ENCODE results near the gene DNAJB8.

DNAJB8 gene

DNA sequence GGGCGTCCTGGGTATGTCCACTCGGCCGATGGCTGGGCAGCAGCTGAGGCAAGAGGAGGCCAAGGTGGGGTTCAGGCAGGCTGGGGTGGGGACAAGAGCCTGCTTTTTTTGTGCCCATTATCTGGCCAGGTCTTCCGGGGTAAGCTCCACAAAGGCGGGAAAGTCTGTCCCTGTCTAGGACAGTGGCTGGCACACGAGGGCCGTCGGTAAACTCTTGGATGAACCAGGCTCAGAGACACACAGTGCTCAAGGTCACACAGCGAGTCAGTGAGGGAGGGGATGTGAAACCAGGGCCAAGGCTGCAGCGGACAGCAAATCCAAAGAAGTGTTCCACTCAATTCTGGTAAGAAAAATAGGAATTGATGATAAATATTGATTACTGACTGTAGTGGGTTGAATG is 2.9 kb downstream of the DNAJB8 start:
- no peak for DNase-seq

DNA sequence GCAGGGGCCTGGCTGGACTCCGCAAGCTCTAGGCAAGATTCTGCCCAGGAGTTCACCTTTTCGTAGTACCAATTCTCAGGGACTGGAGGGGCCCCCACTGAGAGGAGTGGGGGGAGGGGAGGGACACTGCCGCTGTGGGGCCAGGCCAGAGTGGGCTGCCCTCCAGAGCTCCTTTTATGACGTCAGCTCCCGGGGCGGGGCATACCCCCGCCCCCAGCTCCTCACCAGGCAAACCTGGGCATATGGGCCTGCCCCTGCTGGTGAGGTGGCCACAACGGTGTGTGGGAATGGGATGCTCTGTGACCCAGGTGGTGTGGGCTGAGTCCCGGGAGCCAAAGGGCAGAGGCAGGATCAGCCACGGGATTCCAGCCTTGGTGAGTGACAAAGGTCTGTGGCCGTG is 3.3 kb downstream of the DNAJB8 start:
- DNase-seq: no peak

DNA sequence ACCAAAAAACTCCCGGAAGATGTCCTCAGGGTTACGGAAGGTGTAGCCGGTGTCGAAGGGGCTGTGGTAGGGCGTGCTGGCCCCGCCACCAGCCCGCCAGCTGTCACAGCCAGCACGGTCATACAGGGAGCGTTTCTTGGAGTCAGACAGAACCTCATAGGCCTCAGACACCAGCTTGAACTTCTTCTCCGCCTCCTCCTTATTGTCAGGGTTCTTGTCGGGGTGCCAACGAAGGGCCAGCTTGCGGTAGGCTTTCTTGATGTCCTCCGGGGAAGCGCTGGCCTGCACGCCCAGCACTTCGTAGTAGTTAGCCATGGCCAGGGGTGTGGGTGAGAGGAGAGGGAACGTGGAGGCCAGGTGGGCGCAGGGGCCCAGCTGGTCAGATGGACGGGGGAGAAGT is 3.8 kb downstream of the DNAJB8 start:
- no peak for DNase-seq

DNA sequence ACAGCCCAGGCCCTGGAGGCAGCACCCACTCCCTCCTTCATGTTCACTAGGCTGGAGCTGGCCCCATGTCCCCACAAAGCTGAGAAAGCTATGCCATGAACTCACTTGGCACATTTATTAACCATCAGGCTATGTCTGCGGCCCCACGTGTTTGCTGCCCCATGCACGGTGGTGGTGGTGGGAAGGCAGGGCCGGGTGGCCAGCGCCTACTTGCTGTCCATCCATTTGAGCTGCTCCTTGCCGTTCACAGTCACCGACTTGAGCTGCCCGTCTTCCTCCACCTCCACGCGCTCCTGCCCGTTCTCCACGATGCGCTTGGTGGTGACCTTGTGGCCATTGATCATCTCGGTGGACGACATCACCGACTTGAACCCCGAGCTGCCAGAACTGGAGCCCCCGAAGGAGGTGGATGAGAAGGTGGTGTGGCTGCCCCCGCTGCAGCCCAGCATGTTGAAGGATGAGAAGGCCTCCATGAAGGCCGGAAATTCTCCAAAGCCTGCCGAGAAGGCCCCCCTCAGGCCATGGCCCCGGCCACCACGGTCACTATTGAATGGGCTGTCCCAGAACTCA is 4.3 kb downstream of the DNAJB8 start:
- DNase-seq: no peak

DNA sequence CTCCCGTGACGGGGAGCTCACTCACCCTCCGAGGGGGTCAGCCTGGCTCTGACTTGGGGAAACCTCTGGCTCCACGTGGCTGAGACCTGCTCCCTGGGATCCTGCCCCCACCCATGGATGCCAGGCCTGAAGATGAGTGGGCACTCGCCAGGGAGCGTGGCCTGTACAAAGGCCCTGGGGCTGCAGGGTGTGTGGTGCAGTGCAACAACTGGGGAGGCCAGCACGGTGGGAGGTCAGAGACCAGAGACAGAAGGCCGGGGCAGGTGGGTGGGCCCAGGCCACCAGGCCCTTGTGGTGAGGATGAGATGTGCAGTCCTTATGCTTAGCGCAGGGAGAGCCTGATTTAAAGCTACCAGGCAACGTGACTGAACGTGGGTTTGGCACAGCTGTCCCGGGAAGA is 5.0 kb downstream of the DNAJB8 start:
- DNase-seq: no peak

DNA sequence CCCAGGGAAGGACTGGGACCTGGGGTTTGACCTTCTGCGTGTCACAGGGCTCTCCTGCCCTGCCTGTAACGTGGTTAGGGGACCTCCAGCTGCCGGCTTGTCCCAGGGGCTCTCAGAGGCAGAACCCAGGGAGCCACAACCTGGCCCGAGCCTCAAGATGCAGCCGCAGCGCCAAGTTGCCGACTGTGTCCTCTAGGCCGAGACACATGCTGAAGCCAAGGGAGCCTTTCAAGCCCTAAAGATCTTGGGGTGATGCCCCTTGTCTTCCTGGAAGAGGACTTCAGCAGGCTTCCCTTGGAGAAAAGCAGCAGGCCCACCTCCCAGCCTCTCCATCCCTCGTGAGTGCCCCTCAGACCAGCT is 7.2 kb downstream of the DNAJB8 start:
- DNase-seq: no peak

DNA sequence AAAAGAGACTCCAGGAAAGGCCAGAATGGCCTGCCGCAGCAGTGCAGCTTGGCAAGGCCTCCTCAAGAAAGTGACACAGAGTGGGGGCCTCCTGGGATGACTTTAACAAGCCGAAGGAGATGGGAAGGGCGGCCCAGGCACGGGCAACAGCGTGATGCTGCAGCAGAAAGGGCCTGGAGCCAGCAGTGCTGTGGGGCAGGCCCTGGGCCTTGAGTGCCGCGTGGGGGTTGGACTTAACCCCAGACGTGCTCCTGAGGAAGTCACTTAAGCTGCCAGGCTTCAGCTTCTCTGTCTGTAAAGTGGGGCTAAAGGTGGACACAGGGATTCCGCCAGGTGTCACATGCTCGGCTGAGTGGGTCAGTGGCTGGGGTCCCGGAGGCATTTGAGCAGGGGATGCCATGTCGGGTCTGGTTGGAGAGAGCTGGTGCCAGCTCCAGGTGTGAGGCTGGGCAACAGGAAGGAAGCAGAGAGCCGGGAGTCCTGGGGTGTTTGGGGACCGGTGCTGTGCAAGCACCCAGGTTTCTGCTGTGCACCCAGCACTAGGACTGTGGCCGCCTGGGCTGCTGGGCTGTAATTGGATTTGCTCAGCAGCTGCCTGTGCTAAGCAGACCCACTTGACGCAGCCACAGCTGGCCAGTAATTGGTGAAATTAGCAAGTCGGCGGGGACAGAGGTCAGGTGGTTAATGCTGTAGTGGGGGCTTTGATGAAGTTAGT is 7.8 kb downstream of the DNAJB8 start:
- DNase-seq: peak in 2 of 3 experiments; percentile 53 to 79

DNA sequence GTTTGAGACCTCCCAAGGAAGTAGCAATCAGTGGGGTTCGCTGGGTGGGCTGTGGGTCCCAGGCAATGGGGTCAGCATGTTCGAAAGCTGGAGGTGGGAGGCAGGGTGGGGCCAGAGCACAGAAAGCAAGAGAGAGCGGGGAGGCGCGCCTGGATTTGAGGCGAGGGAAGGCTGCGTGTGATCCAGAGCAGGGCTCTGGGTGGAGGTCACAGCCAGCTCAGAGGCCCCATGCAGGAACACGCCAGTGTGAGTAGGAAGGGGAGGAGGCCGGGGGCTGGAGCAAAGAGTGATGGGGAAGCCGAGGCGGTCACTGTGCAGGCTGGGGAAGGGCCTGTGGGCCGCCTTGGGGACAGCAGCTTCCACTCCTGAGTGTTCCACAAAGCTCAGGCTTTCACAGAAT is 8.8 kb downstream of the DNAJB8 start:
- DNase-seq: no peak

DNA sequence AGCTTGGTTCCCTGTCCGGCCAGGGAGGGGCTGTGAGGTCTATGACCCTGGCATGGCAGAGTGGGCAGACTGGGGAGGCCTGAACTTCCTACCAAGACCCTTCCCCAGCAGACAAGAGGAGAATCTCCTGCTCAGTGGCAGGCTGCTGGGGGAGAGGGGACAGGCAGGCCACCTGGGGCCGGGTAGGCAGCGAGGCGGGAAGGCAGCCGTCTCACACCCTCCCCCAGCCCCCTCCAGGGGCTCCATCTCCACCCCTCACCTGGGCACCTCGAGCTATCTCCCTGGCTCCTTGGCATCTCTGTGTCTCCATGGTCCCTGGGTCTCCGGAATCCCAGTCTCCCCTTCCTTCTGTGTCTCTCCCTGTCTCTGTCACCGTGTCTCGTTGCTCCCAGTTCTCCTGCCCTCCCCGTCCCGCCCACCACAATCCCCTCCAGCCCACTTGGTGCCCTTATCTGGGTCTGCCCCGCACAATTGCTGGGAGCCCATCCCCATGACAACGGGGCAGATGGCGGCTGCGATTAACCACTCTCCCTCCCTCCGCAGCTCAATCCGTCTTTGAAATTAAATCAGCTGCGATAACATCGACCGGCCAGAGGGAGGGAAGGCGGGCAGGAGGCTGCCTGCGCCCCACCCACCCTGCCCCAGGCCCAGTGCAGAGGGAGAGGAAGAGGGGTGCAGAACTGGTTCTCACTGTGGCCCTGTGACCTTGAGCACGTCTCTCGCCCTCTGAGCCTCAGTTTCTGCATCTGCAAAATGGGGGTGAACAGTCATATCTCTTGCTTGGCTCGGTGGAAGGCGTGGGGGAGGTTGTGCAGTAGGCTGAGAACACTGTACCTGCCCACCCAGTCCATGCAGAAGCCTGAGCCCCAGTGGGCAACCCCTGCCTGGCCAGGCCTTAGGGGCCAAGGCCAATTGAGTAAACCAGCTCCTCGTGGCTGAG is 9.6 kb downstream of the DNAJB8 start:
- peak in 2 of 3 experiments; percentile 36 to 69 for DNase-seq

DNA sequence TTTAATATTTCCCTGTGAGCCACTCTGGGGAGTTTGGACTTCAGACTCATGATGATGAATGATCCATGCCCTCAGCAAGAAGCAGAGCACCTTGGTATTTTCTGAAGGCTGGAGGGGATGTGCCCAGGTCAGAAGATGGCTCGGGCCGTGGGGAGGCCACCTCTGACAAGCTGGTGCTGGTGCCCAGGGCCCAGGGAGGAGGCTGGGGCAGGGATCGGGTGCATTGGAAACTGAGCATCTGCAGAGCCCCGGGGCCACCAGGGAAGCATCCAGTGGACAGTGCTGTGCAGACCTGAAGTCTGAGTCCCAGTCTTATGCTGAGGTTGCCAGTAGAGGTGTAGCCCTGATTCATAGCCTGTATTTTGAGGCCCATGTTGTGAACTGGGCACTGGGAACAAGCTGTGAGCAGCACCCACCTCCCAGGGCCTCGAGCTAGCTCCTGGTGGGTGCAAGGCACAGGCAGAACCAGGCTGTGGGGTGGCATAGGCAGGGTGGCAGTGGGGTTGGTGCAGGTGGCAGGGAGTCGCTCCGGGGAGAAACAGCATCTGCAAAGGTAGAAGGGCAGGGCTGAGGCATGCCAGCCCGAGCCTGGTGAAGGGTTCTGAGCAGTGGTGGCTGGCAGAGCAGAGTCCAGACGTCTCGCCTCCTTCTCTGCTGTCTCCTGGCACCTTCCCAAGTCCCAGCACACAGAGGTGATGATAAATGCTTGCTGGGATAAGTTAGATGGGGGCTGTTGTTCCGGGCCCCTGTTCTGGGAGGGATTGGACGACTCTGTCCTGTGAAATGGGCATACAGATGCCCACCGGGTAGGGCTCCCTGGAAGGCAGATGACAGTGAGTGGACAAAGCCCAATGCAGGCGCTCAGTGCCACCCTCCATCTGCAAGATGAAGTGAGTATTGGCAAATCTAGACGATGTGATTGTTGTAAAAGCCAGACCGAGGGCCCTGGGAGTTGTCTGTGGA is 10.6 kb downstream of the DNAJB8 start:
- DNase-seq: peak in 1 of 3 experiments; percentile 52

DNA sequence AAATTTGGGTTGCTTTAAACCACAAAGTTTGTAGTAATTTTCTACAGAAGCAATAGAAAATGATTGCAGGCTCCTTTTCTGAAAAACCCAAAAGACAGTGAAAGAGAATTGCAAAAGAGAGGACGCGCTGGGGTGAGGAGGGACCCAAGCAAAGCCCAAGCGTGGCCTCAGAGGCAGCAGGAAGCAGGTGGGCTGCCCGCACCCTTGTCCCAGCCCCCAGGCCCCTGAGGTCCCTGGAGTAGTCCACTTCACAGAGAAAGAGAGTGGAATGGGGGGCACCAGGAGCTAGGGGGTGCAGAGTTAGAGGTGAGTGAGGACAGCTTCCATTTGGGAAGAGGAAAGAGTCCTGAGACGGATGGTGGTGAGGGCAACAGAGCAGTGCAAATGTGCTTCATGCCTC is 11.6 kb downstream of the DNAJB8 start:
- no peak for DNase-seq

DNA sequence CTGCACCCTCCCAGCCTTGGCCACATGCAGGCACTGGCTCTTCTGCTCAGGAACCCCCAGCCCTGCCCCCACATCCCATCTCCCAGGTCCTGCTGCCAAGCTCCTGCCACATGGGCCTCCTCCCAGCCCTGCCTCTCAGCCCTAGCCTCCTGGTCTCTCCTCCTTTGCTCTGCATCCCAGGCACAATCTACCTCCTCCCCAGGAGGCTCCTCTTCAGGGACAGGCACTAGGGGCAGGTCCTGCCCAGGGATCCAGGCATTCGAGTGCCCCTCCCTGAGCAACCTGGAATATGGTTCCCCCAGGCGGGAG is 12.4 kb downstream of the DNAJB8 start:
- no peak for DNase-seq

DNA sequence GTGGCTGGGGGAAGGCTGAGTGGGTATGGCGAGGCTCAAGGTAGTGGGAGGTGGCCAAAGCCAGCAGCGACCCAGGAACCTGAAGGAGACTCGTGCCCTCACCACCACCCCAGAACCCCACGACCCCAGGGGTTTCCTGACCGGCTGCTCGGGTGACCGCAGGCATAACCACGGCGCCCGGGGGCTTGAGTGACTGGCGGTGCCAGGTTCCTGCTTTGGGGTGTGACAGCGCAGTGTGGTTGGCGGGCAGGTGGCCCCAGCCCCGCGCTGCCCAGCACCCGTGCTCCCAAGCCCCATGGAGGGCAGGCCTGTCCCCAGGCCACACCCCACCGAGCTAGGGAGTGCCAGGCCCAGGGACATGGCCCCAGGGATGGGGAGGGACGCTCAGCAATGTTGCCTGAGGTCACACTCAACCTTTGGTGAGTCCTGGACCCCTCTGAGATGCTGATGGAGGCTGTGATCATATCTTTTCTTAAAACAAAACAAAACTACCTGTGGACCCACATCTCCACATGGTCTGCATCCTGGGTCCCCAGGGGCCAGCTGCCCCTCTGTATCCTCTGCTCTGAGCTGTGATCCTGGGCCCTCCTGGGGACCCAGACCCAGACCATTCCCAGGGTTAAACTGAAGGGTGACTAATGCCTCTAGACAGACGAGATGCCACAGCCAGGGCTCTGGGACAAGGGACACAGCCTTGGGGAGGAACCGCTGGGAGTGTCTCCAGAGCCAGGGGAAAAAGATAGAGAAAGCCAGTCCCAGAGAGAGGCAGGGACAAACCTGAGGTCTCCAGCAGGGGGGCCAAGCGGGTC is 13.0 kb downstream of the DNAJB8 start:
- no peak for DNase-seq

DNA sequence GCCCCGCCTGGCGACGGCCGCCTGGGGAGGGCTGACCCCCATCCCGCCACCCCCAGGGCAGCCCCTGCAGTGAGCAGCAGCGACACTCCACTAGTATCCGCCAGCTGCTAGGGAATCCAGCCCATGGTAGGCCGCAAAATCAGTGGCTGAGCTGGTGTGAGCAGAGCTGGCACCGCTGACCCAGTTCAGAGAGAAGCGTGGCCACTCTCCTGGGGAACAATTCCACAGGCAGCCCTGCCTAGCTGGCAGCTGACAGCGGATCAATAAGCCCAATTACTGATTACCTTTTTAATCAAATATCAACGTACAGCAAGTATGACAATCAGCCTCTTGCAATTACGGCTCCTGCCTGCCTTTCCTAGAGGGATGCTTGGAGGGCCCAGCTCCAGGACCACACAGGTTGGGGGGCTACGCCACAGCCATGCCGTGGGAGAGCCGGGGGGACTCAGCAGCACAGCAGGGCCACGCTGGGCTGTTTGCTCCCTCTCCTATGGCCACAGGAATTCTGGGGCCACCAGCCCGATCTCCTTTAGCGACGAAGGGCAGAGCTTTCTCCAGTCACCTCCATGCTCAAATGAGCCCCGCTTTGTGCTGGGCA is 13.9 kb downstream of the DNAJB8 start:
- no peak for DNase-seq

DNA sequence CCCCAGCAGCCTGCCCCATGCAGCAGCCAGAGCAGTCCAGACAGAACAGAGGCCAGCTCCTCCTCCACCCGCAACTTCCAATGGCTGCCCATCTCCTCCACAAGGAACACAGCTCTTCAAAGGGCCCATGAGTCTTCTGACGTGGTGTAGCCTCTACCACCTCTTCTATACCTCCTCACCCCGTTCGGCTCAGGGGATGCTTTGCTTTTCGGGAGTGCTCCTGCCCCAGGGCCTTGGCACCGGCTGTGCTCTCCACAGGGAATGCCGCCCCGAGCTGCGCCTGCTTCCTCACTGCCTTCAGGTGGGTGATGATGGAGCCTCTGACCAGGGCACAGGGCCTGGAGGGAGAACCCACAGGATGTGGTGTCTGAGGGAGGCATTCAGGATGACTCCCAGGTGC is 14.6 kb downstream of the DNAJB8 start:
- DNase-seq: no peak

DNA sequence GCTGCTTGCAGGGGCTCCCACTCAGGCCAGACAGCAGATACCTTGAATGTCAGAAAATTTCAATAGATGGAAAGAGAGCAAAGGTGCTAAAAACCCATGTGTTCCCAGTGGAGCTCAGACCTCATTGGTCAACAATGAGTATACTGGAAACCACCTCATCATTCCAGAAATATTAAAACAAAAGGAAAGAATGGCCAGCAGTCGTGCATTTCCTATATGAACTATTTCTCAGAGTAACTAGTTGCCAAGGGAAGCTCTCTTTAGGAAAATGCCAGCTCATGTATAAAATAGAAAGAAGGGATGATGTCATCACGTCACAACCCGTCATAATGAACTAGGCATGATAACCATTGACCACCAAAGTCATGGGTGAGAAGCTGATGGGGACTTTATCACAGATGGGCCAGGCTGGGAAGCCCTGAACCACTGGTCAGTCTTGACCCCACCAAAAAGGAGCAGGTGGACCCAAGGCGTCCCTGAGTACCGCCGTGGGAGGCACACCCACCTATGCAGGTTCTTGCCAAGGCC is 17.5 kb downstream of the DNAJB8 start:
- DNase-seq: no peak

DNA sequence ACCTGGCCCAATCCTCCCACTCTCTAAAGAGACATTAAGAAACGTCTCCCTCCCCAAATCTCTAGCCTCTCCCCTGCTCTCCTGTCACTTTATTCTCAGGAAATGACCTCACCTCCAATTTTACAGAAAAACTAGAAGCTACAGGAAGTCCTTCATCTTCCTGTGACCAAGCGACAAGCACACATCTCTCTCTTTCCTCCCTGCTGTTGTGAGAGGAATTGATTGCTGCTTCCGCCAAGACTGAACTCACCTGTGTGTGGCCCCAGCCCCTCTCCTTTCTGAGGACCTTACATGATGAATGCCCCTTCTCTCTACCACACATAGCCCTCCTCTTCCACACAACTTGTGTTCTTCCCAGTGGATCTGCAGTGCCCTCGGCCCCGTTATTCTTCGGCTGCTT is 18.2 kb downstream of the DNAJB8 start:
- no peak for DNase-seq

DNA sequence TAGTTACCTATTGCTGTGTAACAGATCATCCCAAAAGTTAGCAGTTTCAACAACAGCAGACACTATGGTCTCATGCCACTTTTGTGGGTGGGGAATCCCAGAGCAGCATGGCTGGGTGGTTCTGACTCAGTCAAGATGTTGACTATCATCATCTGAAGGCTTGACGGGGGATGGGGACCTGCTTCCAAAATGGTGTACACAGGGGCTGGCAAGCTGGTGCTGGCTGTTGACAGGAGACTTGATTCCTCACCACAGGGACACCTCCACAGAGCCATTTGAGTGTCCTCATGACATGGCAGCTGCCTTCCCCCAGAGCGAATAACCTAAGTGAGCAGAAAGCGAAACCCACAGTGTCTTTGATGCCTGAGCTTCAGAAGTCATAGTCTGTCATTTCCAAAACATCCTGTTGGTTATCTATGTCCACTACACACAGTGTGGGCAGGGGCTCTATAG is 19.1 kb downstream of the DNAJB8 start:
- DNase-seq: no peak

DNA sequence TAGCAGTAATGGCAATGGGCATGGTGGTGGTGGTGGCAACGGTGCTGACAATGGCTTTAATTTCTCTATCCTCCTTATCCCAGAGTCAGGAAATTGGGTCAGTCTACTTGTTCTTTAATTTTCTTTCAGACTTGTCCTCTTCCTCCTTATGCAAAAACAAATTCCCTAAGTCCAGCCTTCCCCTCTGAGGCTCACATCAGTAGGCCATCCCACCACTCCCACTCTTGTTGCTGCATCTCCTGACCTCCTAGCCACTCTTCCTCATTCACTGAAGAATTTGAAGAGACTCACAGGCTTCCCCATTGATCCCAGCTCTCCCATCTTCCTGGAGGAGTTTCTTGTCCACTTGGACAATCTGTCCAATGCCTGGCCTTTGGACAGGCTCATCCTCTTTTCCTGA is 19.9 kb downstream of the DNAJB8 start:
- no peak for DNase-seq

DNA sequence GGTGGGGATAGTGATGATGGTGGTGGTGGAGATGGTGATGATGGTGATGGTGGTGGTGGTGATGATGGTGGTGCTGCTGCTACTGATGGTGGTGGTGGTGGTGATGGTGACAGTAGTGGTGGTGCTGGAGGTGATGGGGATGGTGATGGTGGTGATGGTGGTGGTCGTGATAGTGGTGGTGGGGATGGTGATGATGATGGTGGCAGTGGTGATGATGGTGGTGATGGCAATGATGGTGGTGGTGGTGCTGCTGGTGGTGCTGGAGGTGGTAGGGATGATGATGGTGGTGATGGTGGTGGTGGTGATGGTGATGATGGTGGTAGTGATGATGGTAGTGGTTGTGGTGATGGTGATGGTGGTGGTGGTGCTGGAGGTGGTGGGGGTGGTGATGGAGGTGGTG is 21.3 kb downstream of the DNAJB8 start:
- no peak for DNase-seq

DNA sequence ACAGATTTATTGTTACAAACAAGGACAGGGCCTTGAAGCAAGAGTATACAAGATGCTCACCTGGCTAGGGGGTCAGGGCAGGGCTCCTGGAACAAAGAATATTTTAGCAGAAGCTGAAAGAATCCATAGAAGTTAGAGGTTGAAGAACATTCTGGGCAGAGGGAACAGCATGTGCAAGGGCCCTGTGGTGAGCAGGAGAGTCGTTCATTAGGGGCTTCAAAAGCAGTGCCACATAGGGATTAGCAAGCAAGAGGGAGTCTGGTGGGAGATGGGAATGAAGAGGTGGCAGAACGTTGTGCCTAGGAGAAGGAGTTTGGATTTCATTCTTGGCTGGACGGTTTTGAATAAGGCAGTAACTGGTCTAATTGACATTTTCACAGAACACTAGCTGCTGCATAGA is 22.9 kb downstream of the DNAJB8 start:
- no peak for DNase-seq
